Esophagus squamous epithelium (tissue), 4 donors: ENCODE results near the gene TBC1D13.
"Not testable (repeated sequence)": the region's sequence is repeated elsewhere in the genome, so short reads cannot be mapped to it uniquely, and the experiment has no call there.

Experiments
- POLR2A ChIP-seq, 4 donors: fragments of 450-650 bp; IDR thresholded peaks; one replicate each; pipeline ENCODE4 v1.6.1; 2017; ENCODE audit warnings: antibody characterized with exemption in 4 of 4, mild to moderate bottlenecking in 4 of 4, moderate library complexity in 3 of 4
- TF ChIP-seq, protein P1 (sequence below), 6 experiments: fragments of 450-650 bp in 4 of 6; fragments of 200-600 bp in 2 of 6; sonication (generic) in 2 of 6; IDR thresholded peaks; one replicate each; pipeline ENCODE4 v1.5.1; 2016 to 2019; ENCODE audit warnings: antibody characterized with exemption in 6 of 6, mild to moderate bottlenecking in 4 of 6, moderate library complexity in 4 of 6

DNA sequence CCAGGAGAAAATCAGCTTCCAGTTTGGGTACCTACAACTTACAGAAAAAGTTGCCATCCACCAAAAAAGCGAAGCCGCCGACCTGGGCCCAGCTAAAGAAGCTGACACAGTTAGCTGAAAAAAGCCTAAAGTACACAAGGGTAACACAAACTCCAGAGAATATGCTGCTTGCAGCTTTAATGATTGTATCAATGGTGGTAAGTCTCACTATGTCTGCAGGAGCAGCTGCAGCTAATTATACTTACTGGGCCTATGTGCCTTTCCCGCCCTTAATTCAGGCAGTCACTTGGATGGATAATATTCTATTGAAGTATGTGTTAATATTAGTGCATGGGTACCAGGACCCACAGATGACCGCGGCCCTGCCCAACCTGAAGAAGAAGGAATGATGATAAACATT, 67.4 kb downstream of the TBC1D13 start:
- not testable (repeated sequence) for TF ChIP-seq POLR2A (IDR thresholded peaks at IDR 0.05)
- TF ChIP-seq, protein P1, sequence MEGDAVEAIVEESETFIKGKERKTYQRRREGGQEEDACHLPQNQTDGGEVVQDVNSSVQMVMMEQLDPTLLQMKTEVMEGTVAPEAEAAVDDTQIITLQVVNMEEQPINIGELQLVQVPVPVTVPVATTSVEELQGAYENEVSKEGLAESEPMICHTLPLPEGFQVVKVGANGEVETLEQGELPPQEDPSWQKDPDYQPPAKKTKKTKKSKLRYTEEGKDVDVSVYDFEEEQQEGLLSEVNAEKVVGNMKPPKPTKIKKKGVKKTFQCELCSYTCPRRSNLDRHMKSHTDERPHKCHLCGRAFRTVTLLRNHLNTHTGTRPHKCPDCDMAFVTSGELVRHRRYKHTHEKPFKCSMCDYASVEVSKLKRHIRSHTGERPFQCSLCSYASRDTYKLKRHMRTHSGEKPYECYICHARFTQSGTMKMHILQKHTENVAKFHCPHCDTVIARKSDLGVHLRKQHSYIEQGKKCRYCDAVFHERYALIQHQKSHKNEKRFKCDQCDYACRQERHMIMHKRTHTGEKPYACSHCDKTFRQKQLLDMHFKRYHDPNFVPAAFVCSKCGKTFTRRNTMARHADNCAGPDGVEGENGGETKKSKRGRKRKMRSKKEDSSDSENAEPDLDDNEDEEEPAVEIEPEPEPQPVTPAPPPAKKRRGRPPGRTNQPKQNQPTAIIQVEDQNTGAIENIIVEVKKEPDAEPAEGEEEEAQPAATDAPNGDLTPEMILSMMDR (IDR thresholded peaks at IDR 0.05): not testable (repeated sequence)
